SHP77 (cell line): ENCODE results near the gene RNU1-4.
"Not testable (repeated sequence)": the region's sequence is repeated elsewhere in the genome, so short reads cannot be mapped to it uniquely, and the experiment has no call there.

Source experiments
- DNase-seq, 2 experiments: peaks; one replicate each; lab custom pipeline; 2025; lab: John Stamatoyannopoulos, UW

RNU1-4 gene

GRCh38 chr1:16708704-16709103 is 31.6 kb upstream of the RNU1-4 start:
- not testable (repeated sequence) for DNase-seq

- peak in 1 of 2 experiments; percentile 19 for DNase-seq
Observed at GRCh38 chr1:16709659-16710087, 30.6 kb upstream of the RNU1-4 start.

- DNase-seq, result not testable (repeated sequence)
Observed at GRCh38 chr1:16710618-16711017, 29.7 kb upstream of the RNU1-4 start.

- DNase-seq, result not testable (repeated sequence)
Observed at GRCh38 chr1:16712131-16712530, 28.2 kb upstream of the RNU1-4 start.

- not testable (repeated sequence) for DNase-seq
Observed at GRCh38 chr1:16712582-16712981, 27.7 kb upstream of the RNU1-4 start.

GRCh38 chr1:16712984-16713383 is 27.3 kb upstream of the RNU1-4 start:
- DNase-seq, result not testable (repeated sequence)

GRCh38 chr1:16713480-16713879 is 26.8 kb upstream of the RNU1-4 start:
- not testable (repeated sequence) for DNase-seq

- no peak for DNase-seq
Observed at GRCh38 chr1:16716691-16717335, 23.5 kb upstream of the RNU1-4 start.

GRCh38 chr1:16717336-16718098 is 22.8 kb upstream of the RNU1-4 start:
- no peak for DNase-seq

GRCh38 chr1:16718099-16718907 is 22.0 kb upstream of the RNU1-4 start:
- DNase-seq, result not testable (repeated sequence)

- no peak for DNase-seq
Observed at GRCh38 chr1:16718908-16719533, 21.3 kb upstream of the RNU1-4 start.

GRCh38 chr1:16719571-16720350 is 20.6 kb upstream of the RNU1-4 start:
- no peak for DNase-seq

- DNase-seq, result no peak
Observed at GRCh38 chr1:16720351-16721223, 19.7 kb upstream of the RNU1-4 start.

- no peak for DNase-seq
Observed at GRCh38 chr1:16721871-16722641, 18.3 kb upstream of the RNU1-4 start.

- DNase-seq, result no peak
Observed at GRCh38 chr1:16724718-16725438, 15.4 kb upstream of the RNU1-4 start.

GRCh38 chr1:16725439-16726245 is 14.7 kb upstream of the RNU1-4 start:
- DNase-seq, result not testable (repeated sequence)

- DNase-seq, result peak; percentile 17 to 19
Observed at GRCh38 chr1:16727190-16728111, 12.9 kb upstream of the RNU1-4 start.
